ENCODE measurements around the gene AMDHD1. TPM values are rescaled to one million over a fixed set of nuclear protein-coding genes. Genes with fewer than 3 reads are reported as not detected.
A peak's percentile ranks its signal among the peaks of the same experiment; 100 is the strongest.
"Not testable (repeated sequence)": the region's sequence is repeated elsewhere in the genome, so short reads cannot be mapped to it uniquely, and the experiment has no call there.

The AMDHD1 gene
- total and polyA plus RNA-seq, 4 experiments from 2014 or later = 0.29 to 2.3 (median 1.8) TPM; not detected in 1

DNA sequence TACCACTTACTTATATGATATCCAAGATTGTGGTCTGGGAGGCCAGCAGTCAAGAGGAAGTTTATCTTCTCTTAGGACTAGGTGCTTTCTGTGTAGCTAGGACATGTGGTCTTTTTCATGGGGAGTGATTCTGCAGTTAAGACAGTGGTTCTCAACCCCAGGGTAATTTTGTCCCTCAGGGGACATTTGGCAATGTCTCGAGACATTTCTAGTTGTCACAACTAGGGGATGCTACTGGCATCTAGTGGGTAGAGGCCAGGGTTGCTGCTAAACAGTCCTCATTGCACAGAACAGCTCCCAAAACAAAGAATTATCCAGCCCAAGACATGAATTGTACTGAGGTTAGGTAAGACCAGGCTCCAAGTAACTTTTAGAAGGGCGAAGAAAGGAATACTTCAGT lies 20.0 kb downstream of the AMDHD1 start:
- no peak for DNase-seq

GRCh38 chr12:95966287-95966870 lies 23.2 kb downstream of the AMDHD1 start:
- Mint-ChIP-seq H3K27ac (no peak overlapping the region), H3K27me3 (no peaks in the 10 kb centered on the region), H3K9me3 (no peaks in the 10 kb centered on the region), H3K4me3 (no peak overlapping the region), H3K4me1 (no peaks in the 10 kb centered on the region), H3K36me3 (peaks cover 5 to 12% of the 10 kb centered on the region in 2 donors)
- POLR2A ChIA-PET (ENCODE audit: partially characterized antibody) = no interaction called here
- H3K9me3 ChIP-seq (ENCODE audit: control insufficient read depth in 1 of 2, low read length in 2 of 2) = no peaks in the 10 kb centered on the region
- CTCF ChIA-PET (ENCODE audit: partially characterized antibody) = interaction anchor here (2.9 kb wide), 1 partner anchor 32 kb away, joined by 9 read pairs; no protein-coding TSS in a partner anchor
- no peak overlapping the region for H3K4me3 ChIP-seq (ENCODE audit: low read length in 2 of 2)
- DNase-seq = no peak
- no peaks in the 10 kb centered on the region for H3K4me1 ChIP-seq (ENCODE audit: insufficient read depth, low read length)
- no peak overlapping the region for H3K27ac ChIP-seq (ENCODE audit: low read depth, low read length)
- H3K36me3 ChIP-seq (ENCODE audit: insufficient read depth, low read length) = no peaks in the 10 kb centered on the region
- intact Hi-C loops (cut with micrococcal nuclease) = no loop called here
- no peaks in the 10 kb centered on the region for H3K27me3 ChIP-seq (ENCODE audit: insufficient read depth, low read length)

More for the DNA sequence above, 20.0 kb downstream of the AMDHD1 start:
- no peaks in the 10 kb centered on the region for H3K4me1 Mint-ChIP-seq
- no peak overlapping the region for H3K27ac ChIP-seq (ENCODE audit: low read depth, low read length)
- POLR2A ChIA-PET (ENCODE audit: partially characterized antibody) = no interaction called here
- H3K4me3 ChIP-seq (ENCODE audit: low read length in 2 of 2) = no peak overlapping the region
- no peaks in the 10 kb centered on the region for H3K27me3 Mint-ChIP-seq
- H3K36me3 Mint-ChIP-seq = peaks cover 5 to 9% of the 10 kb centered on the region in 2 donors
- H3K27me3 ChIP-seq (ENCODE audit: insufficient read depth, low read length) = no peaks in the 10 kb centered on the region
- H3K4me3 Mint-ChIP-seq = no peak overlapping the region
- intact Hi-C loops (cut with micrococcal nuclease) = no loop called here
- H3K27ac Mint-ChIP-seq = no peak overlapping the region
- no peaks in the 10 kb centered on the region for H3K4me1 ChIP-seq (ENCODE audit: insufficient read depth, low read length)
- H3K36me3 ChIP-seq (ENCODE audit: insufficient read depth, low read length) = no peaks in the 10 kb centered on the region
- H3K9me3 ChIP-seq (ENCODE audit: control insufficient read depth in 1 of 2, low read length in 2 of 2) = no peaks in the 10 kb centered on the region
- CTCF ChIA-PET (ENCODE audit: partially characterized antibody) = no interaction called here
- H3K9me3 Mint-ChIP-seq = no peaks in the 10 kb centered on the region

- no peak overlapping the region for H3K4me3 ChIP-seq (ENCODE audit: low read length in 2 of 2)
- no peaks in the 10 kb centered on the region for H3K4me1 ChIP-seq (ENCODE audit: insufficient read depth, low read length)
- no peaks in the 10 kb centered on the region for H3K9me3 Mint-ChIP-seq
- H3K27ac Mint-ChIP-seq = no peak overlapping the region
- CTCF ChIA-PET (ENCODE audit: partially characterized antibody) = interaction anchor here (2.9 kb wide), 1 partner anchor 31 kb away, joined by 9 read pairs; no protein-coding TSS in a partner anchor
- no peaks in the 10 kb centered on the region for H3K27me3 Mint-ChIP-seq
- H3K4me1 Mint-ChIP-seq = no peaks in the 10 kb centered on the region
- no peaks in the 10 kb centered on the region for H3K9me3 ChIP-seq (ENCODE audit: control insufficient read depth in 1 of 2, low read length in 2 of 2)
- peaks cover 5 to 12% of the 10 kb centered on the region in 2 donors for H3K36me3 Mint-ChIP-seq
- no peaks in the 10 kb centered on the region for H3K36me3 ChIP-seq (ENCODE audit: insufficient read depth, low read length)
- POLR2A ChIA-PET (ENCODE audit: partially characterized antibody) = no interaction called here
- H3K27ac ChIP-seq (ENCODE audit: low read depth, low read length) = no peak overlapping the region
- H3K4me3 Mint-ChIP-seq = no peak overlapping the region
- no peaks in the 10 kb centered on the region for H3K27me3 ChIP-seq (ENCODE audit: insufficient read depth, low read length)
- DNase-seq = no peak
- intact Hi-C loops (cut with micrococcal nuclease) = no loop called here
Observed at GRCh38 chr12:95967301-95967700, 24.2 kb downstream of the AMDHD1 start.

- H3K27ac Mint-ChIP-seq; H3K27me3 ChIP-seq (ENCODE audit: insufficient read depth, low read length); H3K36me3 ChIP-seq (ENCODE audit: insufficient read depth, low read length); H3K27ac ChIP-seq (ENCODE audit: low read depth, low read length); DNase-seq; H3K4me3 Mint-ChIP-seq; H3K4me1 ChIP-seq (ENCODE audit: insufficient read depth, low read length); H3K4me1 Mint-ChIP-seq; H3K9me3 Mint-ChIP-seq; H3K27me3 Mint-ChIP-seq; intact Hi-C loops (cut with micrococcal nuclease); H3K4me3 ChIP-seq (ENCODE audit: low read length in 2 of 2); H3K9me3 ChIP-seq (ENCODE audit: control insufficient read depth in 1 of 2, low read length in 2 of 2); POLR2A ChIA-PET (ENCODE audit: partially characterized antibody): not testable (repeated sequence)
- CTCF ChIA-PET (ENCODE audit: partially characterized antibody) = interaction anchor here (1.5 kb wide), 1 partner anchor 9 kb away, joined by 3 read pairs; no protein-coding TSS in a partner anchor
- H3K36me3 Mint-ChIP-seq = peaks cover 5 to 12% of the 10 kb centered on the region in 2 donors
Observed at GRCh38 chr12:95969116-95969515, 26.0 kb downstream of the AMDHD1 start.

DNA sequence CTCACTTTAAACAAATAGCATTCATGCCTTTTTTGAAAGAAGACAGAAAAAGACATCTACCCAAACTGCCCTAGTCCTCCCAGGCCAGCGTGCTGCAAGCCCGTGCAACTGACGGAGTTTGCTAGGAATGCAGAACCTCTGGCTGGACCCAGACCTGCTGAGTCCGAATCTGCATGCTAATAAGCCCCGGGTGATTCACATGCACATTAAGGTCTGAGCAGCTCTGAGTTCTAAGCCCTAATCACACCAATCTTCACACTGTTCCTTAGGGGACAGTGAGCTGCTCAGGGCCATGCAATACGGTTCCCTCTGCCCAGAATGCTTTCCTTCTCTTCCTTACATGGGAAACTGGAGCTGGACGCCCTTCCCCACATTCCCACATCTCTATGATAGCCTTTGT lies 27.8 kb downstream of the AMDHD1 start:
- Histone ChIP-seq H3K36me3 (ENCODE audit: insufficient read depth, low read length) (no peaks in the 10 kb centered on the region), H3K27me3 (ENCODE audit: insufficient read depth, low read length) (no peaks in the 10 kb centered on the region), H3K4me1 (ENCODE audit: insufficient read depth, low read length) (no peaks in the 10 kb centered on the region), H3K9me3 (ENCODE audit: control insufficient read depth in 1 of 2, low read length in 2 of 2) (no peaks in the 10 kb centered on the region), H3K27ac (ENCODE audit: low read depth, low read length) (no peak overlapping the region), H3K4me3 (ENCODE audit: low read length in 2 of 2) (no peak overlapping the region)
- no peak overlapping the region for H3K4me3 Mint-ChIP-seq
- DNase-seq = no peak
- peaks cover 5 to 12% of the 10 kb centered on the region in 2 donors for H3K36me3 Mint-ChIP-seq
- intact Hi-C loops (cut with micrococcal nuclease) = no loop called here
- H3K27ac Mint-ChIP-seq = no peak overlapping the region
- H3K27me3 Mint-ChIP-seq = no peaks in the 10 kb centered on the region
- POLR2A ChIA-PET (ENCODE audit: partially characterized antibody) = no interaction called here
- H3K9me3 Mint-ChIP-seq = no peaks in the 10 kb centered on the region
- CTCF ChIA-PET (ENCODE audit: partially characterized antibody) = interaction anchor here (1.4 kb wide), 1 partner anchor 28 kb away, joined by 4 read pairs; no protein-coding TSS in a partner anchor
- no peaks in the 10 kb centered on the region for H3K4me1 Mint-ChIP-seq

GRCh38 chr12:95972832-95973456 lies 29.8 kb downstream of the AMDHD1 start:
- H3K27ac ChIP-seq (ENCODE audit: low read depth, low read length) = no peak overlapping the region
- no peaks in the 10 kb centered on the region for H3K27me3 Mint-ChIP-seq
- intact Hi-C loops (cut with micrococcal nuclease) = no loop called here
- ChIA-PET CTCF (ENCODE audit: partially characterized antibody) (interaction anchor here (0.8 to 1.5 kb wide), 2 partner anchors 26 to 27 kb away, joined by 3 read pairs; no protein-coding TSS in a partner anchor), POLR2A (ENCODE audit: partially characterized antibody) (no interaction called here)
- H3K36me3 ChIP-seq (ENCODE audit: insufficient read depth, low read length) = no peaks in the 10 kb centered on the region
- H3K36me3 Mint-ChIP-seq = peaks cover 0 to 4% of the 10 kb centered on the region in 2 donors
- H3K4me3 ChIP-seq (ENCODE audit: low read length in 2 of 2) = no peak overlapping the region
- no peak overlapping the region for H3K27ac Mint-ChIP-seq
- H3K4me3 Mint-ChIP-seq = no peak overlapping the region
- no peaks in the 10 kb centered on the region for H3K27me3 ChIP-seq (ENCODE audit: insufficient read depth, low read length)
- H3K4me1 Mint-ChIP-seq = no peaks in the 10 kb centered on the region
- no peaks in the 10 kb centered on the region for H3K9me3 ChIP-seq (ENCODE audit: control insufficient read depth in 1 of 2, low read length in 2 of 2)
- no peak for DNase-seq
- no peaks in the 10 kb centered on the region for H3K4me1 ChIP-seq (ENCODE audit: insufficient read depth, low read length)
- no peaks in the 10 kb centered on the region for H3K9me3 Mint-ChIP-seq

GRCh38 chr12:95974358-95974757 lies 31.2 kb downstream of the AMDHD1 start:
- Histone ChIP-seq H3K36me3 (ENCODE audit: insufficient read depth, low read length) (no peaks in the 10 kb centered on the region), H3K27me3 (ENCODE audit: insufficient read depth, low read length) (no peaks in the 10 kb centered on the region), H3K4me3 (ENCODE audit: low read length in 2 of 2) (no peak overlapping the region), H3K27ac (ENCODE audit: low read depth, low read length) (no peak overlapping the region), H3K4me1 (ENCODE audit: insufficient read depth, low read length) (no peaks in the 10 kb centered on the region), H3K9me3 (ENCODE audit: control insufficient read depth in 1 of 2, low read length in 2 of 2) (no peaks in the 10 kb centered on the region)
- H3K27me3 Mint-ChIP-seq = no peaks in the 10 kb centered on the region
- H3K9me3 Mint-ChIP-seq = no peaks in the 10 kb centered on the region
- no peak for DNase-seq
- intact Hi-C loops (cut with micrococcal nuclease) = no loop called here
- H3K4me3 Mint-ChIP-seq = no peak overlapping the region
- H3K27ac Mint-ChIP-seq = peak overlapping the region in 1 of 7 donors; percentile 31
- no peaks in the 10 kb centered on the region for H3K4me1 Mint-ChIP-seq
- ChIA-PET CTCF (ENCODE audit: partially characterized antibody) (interaction anchor here (1.4 to 1.5 kb wide), 2 partner anchors 24 to 26 kb away, joined by 3 to 5 read pairs; no protein-coding TSS in a partner anchor), POLR2A (ENCODE audit: partially characterized antibody) (no interaction called here)
- H3K36me3 Mint-ChIP-seq = no peaks in the 10 kb centered on the region
